MM.1S (cell line): ENCODE results near the gene TENT5C.

Experiments used
- DNase-seq: peaks from one replicate; pipeline ENCODE4 v3.0.0-alpha.2; 2015
- H2AFZ ChIP-seq: fragments of 300-600 bp; sonication (generic); 2 replicates; pipeline ENCODE4 v1.6.0; 2016; ENCODE audit warnings: antibody characterized with exemption, low read length
- H3F3A ChIP-seq: fragments of 300-600 bp; sonication (generic); 2 replicates; pipeline ENCODE4 v1.6.1; 2016; ENCODE audit warnings: mild to moderate bottlenecking, antibody characterized with exemption, low read length, moderate library complexity, mixed read lengths; ENCODE audit not compliant: insufficient read depth
- H3K27ac ChIP-seq: fragments of 300-600 bp; sonication (generic); 2 replicates; pipeline ENCODE4 v1.5.1; 2016; ENCODE audit warnings: mild to moderate bottlenecking, low read length
- H3K27me3 ChIP-seq: fragments of 300-600 bp; sonication (generic); replicated peaks from 2 replicates; pipeline ENCODE4 v1.6.0; 2016; ENCODE audit warnings: low read length; ENCODE audit not compliant: insufficient read depth
- H3K36me3 ChIP-seq: fragments of 300-600 bp; sonication (generic); replicated peaks from 2 replicates; pipeline ENCODE4 v1.6.1; 2016; ENCODE audit warnings: mild to moderate bottlenecking, low read length, mixed read lengths; ENCODE audit not compliant: insufficient read depth
- H3K4me1 ChIP-seq: fragments of 300-600 bp; sonication (generic); 2 replicates; pipeline ENCODE4 v1.6.1; 2016; ENCODE audit warnings: low read length, mixed read lengths
- H3K4me2 ChIP-seq: fragments of 300-600 bp; sonication (generic); 2 replicates; pipeline ENCODE4 v1.6.0; 2016; ENCODE audit warnings: low read depth, low read length
- H3K4me3 ChIP-seq: fragments of 300-600 bp; sonication (generic); 2 replicates; pipeline ENCODE4 v1.5.1; 2016; ENCODE audit warnings: low read length, mixed read lengths
- H3K79me2 ChIP-seq: fragments of 300-600 bp; sonication (generic); 2 replicates; pipeline ENCODE4 v1.6.1; 2016; ENCODE audit warnings: mixed run types, low read length, mixed read lengths
- H3K9ac ChIP-seq: fragments of 300-600 bp; sonication (generic); 2 replicates; pipeline ENCODE4 v1.6.1; 2016; ENCODE audit warnings: low read length, mixed read lengths
- H3K9me2 ChIP-seq: fragments of 300-600 bp; sonication (generic); replicated peaks from 2 replicates; pipeline ENCODE4 v1.6.1; 2016; ENCODE audit warnings: mild to moderate bottlenecking, low read length, mixed read lengths; ENCODE audit not compliant: insufficient read depth
- H3K9me3 ChIP-seq: fragments of 300-600 bp; sonication (generic); replicated peaks from 2 replicates; pipeline ENCODE4 v1.6.1; 2016; ENCODE audit warnings: mild to moderate bottlenecking, low read length, mixed read lengths; ENCODE audit not compliant: insufficient read depth
- H4K20me1 ChIP-seq: fragments of 300-600 bp; sonication (generic); 2 replicates; pipeline ENCODE4 v1.6.1; 2016; ENCODE audit warnings: mild to moderate bottlenecking, low read length, moderate library complexity, mixed read lengths; ENCODE audit not compliant: insufficient read depth
- EZH2 ChIP-seq: fragments of 300-600 bp; sonication (generic); optimal IDR thresholded peaks from 2 replicates; pipeline ENCODE3; 2017; ENCODE audit warnings: low read depth, mild to moderate bottlenecking, antibody characterized with exemption, low read length, mixed read lengths
- EZH2phosphoT487 ChIP-seq: fragments of 300-600 bp; sonication (generic); IDR thresholded peaks from 2 replicates; pipeline ENCODE4 v1.6.1; 2018; ENCODE audit warnings: antibody characterized with exemption, low read length
- TF ChIP-seq, protein P1 (sequence below): fragments of 300-600 bp; sonication (generic); IDR thresholded peaks from 2 replicates; pipeline ENCODE4 v1.5.1; 2016; ENCODE audit warnings: antibody characterized with exemption, low read length, mixed read lengths

Gene TENT5C

DNA sequence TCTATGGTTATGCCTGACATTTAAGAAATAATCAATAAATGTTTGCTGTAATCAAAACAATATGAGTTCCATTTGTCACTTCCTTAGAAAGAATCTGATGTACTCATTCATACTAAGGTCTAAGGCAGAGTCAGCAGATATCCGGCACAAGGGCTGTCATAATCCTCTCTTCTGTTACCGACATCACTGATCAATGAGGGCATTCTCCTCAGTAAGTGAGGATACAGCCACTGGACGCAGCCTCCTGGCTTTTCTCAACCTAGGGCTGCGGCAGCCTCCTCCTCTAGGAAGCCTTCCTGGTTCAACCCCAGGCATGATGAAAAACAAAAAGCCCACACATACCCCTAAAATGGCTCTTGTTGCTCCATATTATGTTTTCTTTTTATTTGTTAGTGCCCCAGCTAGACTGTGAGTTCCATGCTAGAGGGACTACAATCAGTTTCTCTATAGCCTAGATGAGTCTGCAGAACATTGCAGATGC is 40.7 kb upstream of the TENT5C start:
- Histone ChIP-seq H3K27me3 (no peaks in the 10 kb centered on the region), H3K4me1 (no peaks in the 10 kb centered on the region), H3K4me3 (no peak overlapping the region), H3K9me2 (no peaks in the 10 kb centered on the region), H3K4me2 (no peak overlapping the region), H3F3A (no peaks in the 10 kb centered on the region), H3K27ac (no peak overlapping the region), H3K79me2 (no peaks in the 10 kb centered on the region), H2AFZ (no peak overlapping the region), H4K20me1 (no peaks in the 10 kb centered on the region), H3K9ac (no peak overlapping the region), H3K9me3 (no peaks in the 10 kb centered on the region), H3K36me3 (no peaks in the 10 kb centered on the region)
- DNase-seq: no peak
- TF ChIP-seq, protein P1, sequence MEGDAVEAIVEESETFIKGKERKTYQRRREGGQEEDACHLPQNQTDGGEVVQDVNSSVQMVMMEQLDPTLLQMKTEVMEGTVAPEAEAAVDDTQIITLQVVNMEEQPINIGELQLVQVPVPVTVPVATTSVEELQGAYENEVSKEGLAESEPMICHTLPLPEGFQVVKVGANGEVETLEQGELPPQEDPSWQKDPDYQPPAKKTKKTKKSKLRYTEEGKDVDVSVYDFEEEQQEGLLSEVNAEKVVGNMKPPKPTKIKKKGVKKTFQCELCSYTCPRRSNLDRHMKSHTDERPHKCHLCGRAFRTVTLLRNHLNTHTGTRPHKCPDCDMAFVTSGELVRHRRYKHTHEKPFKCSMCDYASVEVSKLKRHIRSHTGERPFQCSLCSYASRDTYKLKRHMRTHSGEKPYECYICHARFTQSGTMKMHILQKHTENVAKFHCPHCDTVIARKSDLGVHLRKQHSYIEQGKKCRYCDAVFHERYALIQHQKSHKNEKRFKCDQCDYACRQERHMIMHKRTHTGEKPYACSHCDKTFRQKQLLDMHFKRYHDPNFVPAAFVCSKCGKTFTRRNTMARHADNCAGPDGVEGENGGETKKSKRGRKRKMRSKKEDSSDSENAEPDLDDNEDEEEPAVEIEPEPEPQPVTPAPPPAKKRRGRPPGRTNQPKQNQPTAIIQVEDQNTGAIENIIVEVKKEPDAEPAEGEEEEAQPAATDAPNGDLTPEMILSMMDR: no peak
- TF ChIP-seq EZH2 (no peak), EZH2phosphoT487 (no peak)

DNA sequence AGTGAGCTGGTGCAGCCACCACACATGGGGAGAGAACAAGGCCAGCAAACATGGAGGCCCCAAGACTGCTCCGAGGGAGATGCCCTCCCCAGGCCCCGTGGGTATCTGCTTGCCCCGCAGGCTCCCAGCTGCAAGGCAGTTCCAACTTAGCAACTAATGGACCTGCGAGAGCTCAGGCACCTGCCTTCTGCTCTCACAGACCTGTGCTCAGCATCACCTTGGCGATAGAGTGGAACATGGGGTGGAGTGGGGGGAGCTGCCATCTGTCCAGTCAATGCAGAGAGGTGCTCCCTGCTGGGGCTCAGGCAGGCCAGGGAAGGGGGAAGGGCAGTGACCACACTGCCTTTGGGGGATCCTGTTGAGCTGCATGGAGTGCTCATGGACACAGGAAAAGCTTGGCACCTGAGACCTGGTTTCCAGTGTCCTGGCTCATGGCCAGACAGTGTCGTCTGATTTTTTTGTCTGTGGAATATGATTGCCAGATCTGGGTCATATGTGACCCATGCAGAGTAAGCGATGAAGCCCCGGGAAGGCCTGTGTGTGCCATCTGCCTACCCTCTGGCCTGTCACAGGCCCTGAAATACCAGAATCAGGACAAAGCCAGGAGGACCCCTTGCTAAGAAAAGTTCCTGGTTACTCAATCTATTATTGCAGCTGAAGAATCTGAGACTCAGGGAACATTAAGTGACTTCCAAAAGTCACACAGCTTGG is 39.9 kb upstream of the TENT5C start:
- H3K4me2 ChIP-seq: no peak overlapping the region
- no peak overlapping the region for H3K4me3 ChIP-seq
- H3K79me2 ChIP-seq: no peaks in the 10 kb centered on the region
- H3K9ac ChIP-seq: no peak overlapping the region
- no peaks in the 10 kb centered on the region for H3K9me3 ChIP-seq
- TF ChIP-seq, protein P1: no peak
- TF ChIP-seq EZH2phosphoT487 (no peak), EZH2 (no peak)
- no peak overlapping the region for H3K27ac ChIP-seq
- H3K4me1 ChIP-seq: 0 out of 2 replicates have a peak, but pooled peaks cover 4% of the 10 kb centered on the region
- DNase-seq: no peak
- no peak overlapping the region for H2AFZ ChIP-seq
- no peaks in the 10 kb centered on the region for H3K36me3 ChIP-seq
- no peaks in the 10 kb centered on the region for H4K20me1 ChIP-seq
- H3K9me2 ChIP-seq: no peaks in the 10 kb centered on the region
- no peaks in the 10 kb centered on the region for H3K27me3 ChIP-seq
- H3F3A ChIP-seq: no peaks in the 10 kb centered on the region

DNA sequence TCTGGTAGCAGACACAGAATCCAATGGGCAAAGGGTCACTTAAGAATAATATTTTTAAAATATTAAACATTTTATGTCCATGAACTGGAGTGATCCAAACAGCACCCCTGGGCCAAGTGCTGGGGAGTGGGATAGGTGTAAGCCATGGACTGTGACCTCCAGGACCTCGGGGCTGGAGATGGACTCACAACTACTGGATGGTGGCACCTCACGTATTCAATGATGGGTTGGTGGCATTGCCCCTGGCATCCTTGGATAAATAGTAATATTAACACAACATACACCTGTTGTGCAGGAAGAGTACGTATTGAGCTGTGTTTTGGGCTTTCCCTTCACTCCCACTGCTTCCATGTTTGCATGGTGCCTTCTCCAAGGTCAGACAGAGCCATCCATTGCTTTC is 39.3 kb upstream of the TENT5C start:
- Histone ChIP-seq H2AFZ (no peak overlapping the region), H3K36me3 (no peaks in the 10 kb centered on the region), H3K4me1 (0 out of 2 replicates have a peak, but pooled peaks cover 9% of the 10 kb centered on the region), H3F3A (no peaks in the 10 kb centered on the region), H4K20me1 (no peaks in the 10 kb centered on the region), H3K27ac (no peak overlapping the region), H3K27me3 (no peaks in the 10 kb centered on the region), H3K79me2 (no peaks in the 10 kb centered on the region), H3K4me2 (no peak overlapping the region), H3K4me3 (no peak overlapping the region), H3K9ac (no peak overlapping the region), H3K9me3 (no peaks in the 10 kb centered on the region), H3K9me2 (no peaks in the 10 kb centered on the region)
- no peak for DNase-seq
- no peak for TF ChIP-seq EZH2
- TF ChIP-seq, protein P1: no peak
- TF ChIP-seq EZH2phosphoT487: no peak
